ENCODE data around the gene WFDC9.

- no peak for TF ChIP-seq SUZ12 (IDR thresholded peaks at IDR 0.05; ENCODE audit: extremely low read depth, insufficient read depth, insufficient read length)
- no peak for TF ChIP-seq YY1 (IDR thresholded peaks at IDR 0.05; ENCODE audit: insufficient read depth, insufficient read length)
- TF ChIP-seq ZNF274 (IDR thresholded peaks at IDR 0.05; ENCODE audit: low read depth, low read length) = no peak
Measured at GRCh38 chr20:45581702-45582101, 49.4 kb downstream of the WFDC9 start.

Data from NT2/D1 (cell line).